GM21515 (cell line): ENCODE data around the gene MC5R.
"Not testable (repeated sequence)": the region's sequence is repeated elsewhere in the genome, so short reads cannot be mapped to it uniquely, and the experiment has no call there.

ENCODE experiments used
- ATAC-seq: cut with Tn5 transposase; IDR thresholded peaks from one replicate; pipeline ENCODE4 v1.9.1; 2021; ENCODE audit not compliant: unreplicated experiment

Gene MC5R

DNA sequence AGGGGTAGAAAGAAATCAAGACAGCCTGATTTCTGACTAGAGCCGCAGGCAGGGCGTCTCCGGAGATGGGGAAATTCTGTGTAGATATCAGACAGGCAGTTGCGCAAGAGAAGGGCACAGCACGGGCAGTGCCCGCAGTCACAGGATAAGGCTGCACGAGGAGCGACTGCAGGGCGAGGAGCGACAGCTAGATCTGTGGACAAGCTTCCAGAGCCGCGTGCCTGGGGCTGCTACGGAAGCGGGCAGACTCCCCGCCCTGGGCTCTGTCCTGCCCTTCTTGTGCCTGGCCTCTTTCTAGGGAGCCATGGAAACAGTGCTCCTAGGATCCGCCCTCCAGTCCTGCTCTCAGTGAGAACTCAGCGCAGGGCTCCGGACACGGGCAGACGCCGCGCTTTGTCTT lies 12.6 kb downstream of the MC5R start:
- no peak for ATAC-seq

DNA sequence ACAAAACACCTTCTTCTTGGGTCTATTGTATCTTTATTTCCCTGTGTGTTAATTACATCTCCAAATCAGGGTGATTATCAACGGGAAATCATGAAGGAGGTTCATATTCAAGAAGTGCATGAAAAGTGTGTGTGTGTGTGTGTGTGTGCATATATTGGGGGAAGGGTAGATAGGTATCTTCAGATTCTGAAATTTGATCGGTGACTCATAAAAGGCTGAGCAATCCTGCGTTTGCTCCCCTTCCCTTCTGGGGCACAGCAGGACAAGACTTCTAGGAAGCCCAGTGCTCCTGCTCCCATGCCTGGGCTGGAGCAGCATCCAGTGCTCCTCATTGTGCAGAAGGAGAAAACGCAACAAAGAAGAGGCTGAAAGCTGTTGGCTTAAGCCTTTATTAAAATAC lies 25.8 kb downstream of the MC5R start:
- ATAC-seq: no peak

DNA sequence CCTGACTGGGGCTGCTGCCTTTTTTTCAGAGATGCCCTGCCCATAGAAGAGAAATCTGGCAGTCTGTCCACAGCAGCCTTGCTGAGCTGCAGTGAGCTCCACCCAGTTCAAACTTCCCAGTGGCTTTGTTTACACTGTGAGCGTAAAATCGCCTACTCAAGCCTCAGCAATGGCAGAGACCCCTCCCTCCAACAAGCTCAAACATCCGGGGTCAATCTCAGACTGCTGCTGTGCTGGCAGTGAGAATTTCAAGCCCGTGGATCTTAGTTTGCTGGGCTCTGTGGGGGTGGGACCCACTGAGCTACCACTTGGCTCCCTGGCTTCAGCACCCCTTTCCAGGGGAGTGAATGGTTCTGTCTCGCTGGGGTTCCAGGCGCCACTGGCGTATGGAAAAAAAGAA lies 38.9 kb downstream of the MC5R start:
- ATAC-seq: not testable (repeated sequence)

DNA sequence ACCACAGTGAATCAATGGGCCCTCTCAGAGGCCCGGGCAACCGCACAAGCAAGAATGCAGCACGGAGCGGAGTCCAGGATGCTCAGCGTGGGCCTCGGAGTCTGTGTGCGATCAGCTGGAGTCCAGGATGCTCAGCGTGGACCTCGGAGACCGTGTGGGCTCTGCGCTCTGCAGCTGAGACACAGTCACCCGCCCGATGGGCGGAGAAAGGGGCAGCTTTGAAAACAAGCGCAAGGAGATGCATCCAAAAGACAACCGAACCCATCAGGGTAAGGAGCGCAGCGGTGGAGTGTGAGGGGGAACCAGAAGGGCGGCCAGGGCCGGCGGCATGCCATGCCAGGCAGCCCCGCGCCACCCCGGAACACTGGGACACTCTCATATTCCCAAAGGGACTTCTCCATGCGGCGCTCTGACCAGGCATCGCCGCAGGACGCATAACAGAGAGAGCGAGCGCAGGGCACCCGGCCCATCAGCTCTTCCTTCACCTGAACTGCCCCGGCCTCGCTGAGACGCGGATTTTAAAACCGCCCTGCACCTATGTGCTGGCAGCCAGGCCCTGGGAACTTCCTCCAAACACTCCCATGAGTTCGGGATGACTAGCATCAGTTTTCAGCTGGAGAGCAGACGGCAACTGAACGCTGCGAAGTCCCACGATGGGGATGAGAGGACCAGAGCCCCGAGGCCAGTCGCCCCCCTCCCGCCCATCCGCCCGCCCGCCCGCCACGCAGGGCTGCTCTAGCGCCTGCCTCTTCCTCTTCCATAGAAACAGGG lies 44.7 kb downstream of the MC5R start:
- ATAC-seq: no peak

DNA sequence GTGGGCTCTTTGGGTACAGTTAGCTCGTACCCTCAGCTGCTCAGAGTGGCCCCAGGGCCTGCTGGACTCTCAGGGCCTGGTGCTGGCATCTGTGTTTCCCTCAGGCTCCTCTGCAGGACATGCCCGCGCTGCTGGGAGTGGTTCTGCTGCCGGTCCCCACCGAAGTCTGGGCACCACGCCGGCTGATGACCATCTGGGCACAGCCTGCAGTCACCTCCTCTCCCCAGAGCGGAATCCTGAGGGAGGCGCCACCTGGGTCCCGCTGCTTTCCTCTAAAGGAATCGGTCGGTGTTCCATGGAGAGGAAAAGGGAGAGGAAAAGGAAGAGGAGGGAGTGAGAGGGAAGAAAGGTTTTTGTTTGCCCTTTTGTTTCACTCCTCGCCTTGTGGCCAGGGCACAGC lies 47.8 kb downstream of the MC5R start:
- no peak for ATAC-seq

DNA sequence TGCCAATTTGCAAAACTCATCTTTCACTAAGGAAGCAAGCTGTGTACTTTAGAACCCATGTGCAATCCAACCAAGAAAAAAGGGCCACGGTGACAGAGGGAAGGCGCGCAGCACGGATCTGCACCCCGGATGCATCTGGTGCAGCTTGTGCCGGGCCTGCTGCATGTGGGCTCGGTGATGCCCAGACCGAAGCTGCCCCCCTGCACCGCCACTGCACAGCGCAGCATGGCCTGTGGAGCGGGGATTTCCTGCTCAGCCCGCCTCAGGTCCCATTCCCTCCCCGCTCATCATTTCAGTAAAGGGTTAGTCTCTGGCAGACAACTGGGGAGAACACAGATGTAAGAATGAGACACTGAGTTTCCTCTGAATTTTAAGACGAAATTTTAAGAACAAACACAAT lies 48.4 kb downstream of the MC5R start:
- no peak for ATAC-seq

DNA sequence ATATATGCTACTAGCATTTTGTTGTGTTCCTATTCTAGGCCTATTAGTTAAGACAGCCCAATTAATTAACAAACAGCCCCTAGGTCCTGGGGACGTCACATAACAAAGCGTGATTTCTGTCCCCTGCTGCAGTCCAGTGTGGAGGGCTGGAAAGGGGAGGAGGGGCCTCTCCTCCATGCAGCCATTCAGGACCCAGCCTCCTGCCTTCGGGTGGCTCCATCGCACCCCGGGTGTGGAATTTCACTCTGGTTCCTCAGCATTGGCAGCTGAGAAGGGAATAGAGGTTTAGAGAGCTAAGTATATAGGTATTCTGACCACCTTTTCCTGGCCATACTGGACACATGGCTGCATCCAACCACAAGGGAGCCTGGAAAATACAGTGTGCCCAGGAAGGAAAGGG lies 49.0 kb downstream of the MC5R start:
- ATAC-seq: no peak

DNA sequence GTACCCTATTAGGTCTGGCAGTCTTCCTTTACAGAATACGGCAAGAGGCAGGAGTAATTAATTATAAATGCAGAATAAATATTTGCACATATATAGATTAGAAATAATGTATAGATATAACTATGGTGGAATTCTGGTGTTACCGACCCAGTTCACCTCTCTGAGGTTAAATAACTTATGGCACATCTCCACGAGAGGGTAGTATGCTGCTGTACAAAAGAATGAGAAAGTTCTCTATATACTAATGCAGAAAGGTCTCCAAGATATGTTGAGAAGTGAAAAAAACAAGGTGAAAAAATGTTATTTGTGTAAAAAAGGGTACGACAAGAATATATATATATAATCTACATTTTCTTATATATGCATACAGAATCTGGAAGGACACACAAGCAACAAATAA lies 50.6 kb downstream of the MC5R start:
- no peak for ATAC-seq
